Fibroblast of villous mesenchyme (primary cell): Measurements from ENCODE around the gene DNAJB6. TPM values are rescaled to one million over a fixed set of nuclear protein-coding genes. Genes with fewer than 3 reads are reported as not detected.

Source experiments
- DNase-seq: peaks from one replicate; pipeline ENCODE4 v3.0.0-alpha.2; 2010; ENCODE audit warnings: low read depth
- H3K4me3 ChIP-seq: 2 replicates; pipeline ENCODE4 v1.5.1; 2011; ENCODE audit warnings: low read depth, mild to moderate bottlenecking, low read length
- CTCF ChIP-seq: IDR thresholded peaks from 2 replicates; pipeline ENCODE4 v1.5.1; 2012; ENCODE audit warnings: low read depth, mild to moderate bottlenecking, low read length; ENCODE audit not compliant: insufficient read depth
- total RNA-seq: library from RNA; depleted of rRNA; stranded (reverse); fragments of >200 nt; gene quantifications from 2 replicates; pipeline ENCODE4 v1.2.3, GENCODE V29; 2012

Gene DNAJB6
- total RNA-seq, 1 donor: 123 TPM

DNA sequence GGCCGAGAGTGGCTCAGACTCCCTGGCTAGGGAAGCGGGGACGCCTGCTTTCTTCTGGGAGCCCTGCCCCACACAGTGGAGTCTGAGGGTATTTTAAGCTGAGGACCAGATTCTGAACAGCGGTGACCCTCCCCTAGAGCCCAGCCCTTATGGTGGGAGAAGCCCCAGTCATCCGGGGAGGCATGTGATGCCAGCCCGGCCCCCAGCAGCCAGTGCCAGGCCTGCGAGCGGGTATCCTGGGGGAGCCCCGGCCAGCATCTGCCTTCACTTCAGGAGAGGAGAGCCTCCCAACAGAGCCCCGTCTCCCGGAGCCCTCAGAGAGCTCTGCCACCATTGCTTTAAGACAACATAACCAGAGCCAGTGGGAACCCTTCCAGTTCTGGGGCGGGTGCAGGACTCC, 41.5 kb upstream of the DNAJB6 start:
- no peak for TF ChIP-seq CTCF
- DNase-seq: no peak
- no peak overlapping the region for H3K4me3 ChIP-seq

DNA sequence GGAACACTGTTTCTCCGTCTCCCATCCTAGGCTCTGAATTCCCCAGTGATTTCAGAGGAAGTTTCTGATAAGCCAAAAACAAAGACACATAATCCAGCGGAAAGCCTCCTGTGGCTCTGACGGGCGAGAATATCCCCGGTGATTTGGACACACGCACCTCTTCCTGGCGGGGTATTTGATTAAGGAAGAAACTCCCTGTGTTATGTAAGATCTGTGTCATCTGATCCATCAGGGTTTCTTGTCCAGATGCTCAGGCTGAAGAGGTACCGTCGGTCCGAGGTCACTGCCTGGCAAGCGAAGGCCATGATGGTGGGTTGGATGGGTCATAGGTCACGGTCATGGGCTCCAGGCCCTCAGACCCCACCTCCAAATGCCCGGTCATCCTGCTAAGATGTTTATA, 39.6 kb upstream of the DNAJB6 start:
- DNase-seq: no peak
- H3K4me3 ChIP-seq: no peak overlapping the region
- TF ChIP-seq CTCF: no peak

DNA sequence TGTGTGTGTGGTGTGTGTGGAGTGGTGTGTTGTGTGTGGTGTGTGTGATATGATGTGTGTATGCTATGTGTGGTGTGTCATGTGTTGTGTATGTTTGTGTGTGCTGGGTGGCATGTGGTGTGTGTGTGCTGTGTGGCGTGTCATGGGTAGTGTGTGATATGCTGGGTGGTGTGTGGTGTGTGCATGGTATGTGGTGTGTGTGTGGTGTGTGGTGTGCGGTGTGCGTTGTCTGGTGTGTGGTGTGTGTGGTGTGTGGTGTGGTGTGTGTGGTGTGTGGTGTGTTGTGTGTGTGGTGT, 37.5 kb upstream of the DNAJB6 start:
- no peak for TF ChIP-seq CTCF
- DNase-seq: no peak

GRCh38 chr7:157299613-157300368, 37.0 kb upstream of the DNAJB6 start:
- no peak for DNase-seq
- TF ChIP-seq CTCF: no peak
- H3K4me3 ChIP-seq: no peak overlapping the region

More for the DNA sequence above, 37.5 kb upstream of the DNAJB6 start:
- H3K4me3 ChIP-seq: no peak overlapping the region

- TF ChIP-seq CTCF: no peak
- H3K4me3 ChIP-seq: no peak overlapping the region
- DNase-seq: no peak
These were observed 36.4 kb upstream of the DNAJB6 start for GRCh38 chr7:157300369-157300825.

GRCh38 chr7:157301610-157302120, 35.1 kb upstream of the DNAJB6 start:
- TF ChIP-seq CTCF: no peak
- no peak overlapping the region for H3K4me3 ChIP-seq
- DNase-seq: no peak
